K562 (cell line): ENCODE results near the gene KLHL41. TPM values are rescaled to one million over a fixed set of nuclear protein-coding genes. Genes with fewer than 3 reads are reported as not detected.

Experiments used
- ADNP ChIP-seq: fragments of 200-800 bp; sonication (Bioruptor generic); IDR thresholded peaks from 2 replicates; pipeline ENCODE4 v1.6.1; 2016; ENCODE audit warnings: missing genetic modification characterization, missing compliant biosample characterization
- ATF3 ChIP-seq, 2 experiments: fragments of 450-650 bp in 1 of 2; sonication (generic) in 1 of 2; formaldehyde crosslinking in 1 of 2; IDR thresholded peaks in 1 of 2; conservative IDR thresholded peaks in 1 of 2; 2 replicates each; pipeline versions ENCODE4 v1.6.1 to v1.8.1; 2016 to 2023; ENCODE audit warnings: mild to moderate bottlenecking in 2 of 2, moderate library complexity in 2 of 2, inconsistent platforms in 1 of 2, missing genetic modification reagents in 1 of 2
- CCNT2 ChIP-seq: IDR thresholded peaks from 2 replicates; pipeline ENCODE4 v1.6.1; 2011; ENCODE audit warnings: borderline replicate concordance, low read depth, mild to moderate bottlenecking, moderate library complexity, mixed read lengths, low read length; ENCODE audit not compliant: insufficient read length; ENCODE audit errors: extremely low read depth
- CREBBP ChIP-seq: IDR thresholded peaks from one replicate; pipeline ENCODE4 v1.6.1; 2012; ENCODE audit warnings: low read depth, mild to moderate bottlenecking, control low read depth, inconsistent platforms, low read length
- ELF1 ChIP-seq: fragments of 200-800 bp; sonication (Bioruptor generic); IDR thresholded peaks from 2 replicates; pipeline ENCODE4 v1.6.1; 2016; ENCODE audit warnings: missing genetic modification characterization, missing compliant biosample characterization
- ETV1 ChIP-seq: fragments of 450-650 bp; conservative IDR thresholded peaks from 2 replicates; pipeline ENCODE4 v1.6.1; 2016; ENCODE audit warnings: missing genetic modification characterization, control low read depth, low read depth, missing compliant biosample characterization
- ETV6 ChIP-seq, 3 experiments: fragments of 150-350 bp in 1 of 3; sonication (generic) in 1 of 3; formaldehyde crosslinking in 1 of 3; IDR thresholded peaks; 2 replicates each; pipeline versions ENCODE4 v1.6.1 to v1.8.0; 2014 to 2022; ENCODE audit warnings: borderline replicate concordance in 2 of 3, low read depth in 2 of 3, antibody characterized with exemption in 1 of 3, low read length in 1 of 3, mild to moderate bottlenecking in 1 of 3, missing genetic modification reagents in 1 of 3
- HIVEP1 ChIP-seq: fragments of 250-450 bp; sonication (Bioruptor Pico); IDR thresholded peaks from 2 replicates; pipeline ENCODE4 v1.4.0; 2020; ENCODE audit warnings: mild to moderate bottlenecking
- L3MBTL2 ChIP-seq: fragments of 450-650 bp; IDR thresholded peaks from 2 replicates; pipeline ENCODE4 v1.6.1; 2016; ENCODE audit warnings: mild to moderate bottlenecking, moderate library complexity
- MCM7 ChIP-seq, 2 experiments: fragments of 450-650 bp; IDR thresholded peaks; 2 replicates each; pipeline ENCODE4 v1.6.1; 2016 to 2018
- NCOA6 ChIP-seq: fragments of 450-650 bp; IDR thresholded peaks from 2 replicates; pipeline ENCODE4 v1.6.1; 2017; ENCODE audit warnings: mild to moderate bottlenecking
- NEUROD1 ChIP-seq: fragments of 150-350 bp; IDR thresholded peaks from 2 replicates; pipeline ENCODE4 v1.6.1; 2014; ENCODE audit warnings: borderline replicate concordance, low read length, low read depth; ENCODE audit not compliant: partially characterized antibody
- PHTF2 ChIP-seq: fragments of 250-450 bp; sonication (Bioruptor Pico); IDR thresholded peaks from 2 replicates; pipeline ENCODE4 v1.5.0; 2021; ENCODE audit warnings: mild to moderate bottlenecking
- POLR3G ChIP-seq: IDR thresholded peaks from 2 replicates; pipeline ENCODE4 v1.6.1; 2011; ENCODE audit not compliant: insufficient read length, insufficient replicate concordance; ENCODE audit errors: extremely low read depth
- SAFB ChIP-seq: fragments of 200-400 bp; formaldehyde crosslinking; IDR thresholded peaks from 2 replicates; pipeline ENCODE4 v1.6.1; 2017; ENCODE audit warnings: low read depth, low read length, borderline replicate concordance
- SMARCE1 ChIP-seq: fragments of 450-650 bp; IDR thresholded peaks from 2 replicates; pipeline ENCODE4 v1.7.1; 2016; ENCODE audit warnings: mild to moderate bottlenecking
- SNRNP70 ChIP-seq: fragments of 200-400 bp; formaldehyde crosslinking; optimal IDR thresholded peaks from 2 replicates; pipeline ENCODE3; 2017; ENCODE audit warnings: low read depth, low read length
- STAG1 ChIP-seq: sonication (generic); formaldehyde crosslinking; IDR thresholded peaks from 2 replicates; pipeline ENCODE4 v1.5.0; 2020; ENCODE audit warnings: missing genetic modification reagents, borderline replicate concordance
- TAL1 ChIP-seq: fragments of 450-650 bp; IDR thresholded peaks from 2 replicates; pipeline ENCODE4 v1.6.1; 2016; ENCODE audit warnings: mild to moderate bottlenecking
- ZNF311 ChIP-seq: fragments of 250-450 bp; sonication (Bioruptor Pico); IDR thresholded peaks from 2 replicates; pipeline ENCODE4 v1.4.0; 2020; ENCODE audit warnings: mild to moderate bottlenecking, moderate library complexity
- ZNF398 ChIP-seq: fragments of 250-450 bp; sonication (Bioruptor Pico); IDR thresholded peaks from 2 replicates; pipeline ENCODE4 v1.8.0; 2021; ENCODE audit warnings: moderate library complexity, mild to moderate bottlenecking, inconsistent platforms
- ZNF780A ChIP-seq: fragments of 250-450 bp; sonication (Bioruptor Pico); IDR thresholded peaks from 2 replicates; pipeline ENCODE4 v1.5.0; 2021; ENCODE audit warnings: mild to moderate bottlenecking
- polyA plus RNA-seq, 8 experiments: library from polyadenylated mRNA; depleted of rRNA in 4 of 8; stranded (reverse) in 5 of 8; unstranded in 3 of 8; fragments of >200 nt; fragmentation: Nextera tagmentation in 2 of 8; fragmentation: Illumina TruSeq in 1 of 8; extraction: Ambion mirVana in 2 of 8; extraction: Trizol in 1 of 8; gene quantifications; 2 replicates each; pipeline versions ENCODE4 v1.2.1 to v1.2.3, GENCODE V29; 2011 to 2014; ENCODE audit warnings: inconsistent platforms in 1 of 8, missing spikeins in 1 of 8
- total RNA-seq, 7 experiments: library from RNA; depleted of rRNA in 6 of 7; stranded (reverse); fragments of >200 nt in 6 of 7; fragmentation: Illumina TruSeq in 2 of 7; extraction: Trizol in 2 of 7; gene quantifications; 2 replicates each; pipeline versions ENCODE4 v1.2.1 to v1.2.3, GENCODE V29; 2011 to 2021; ENCODE audit warnings: low replicate concordance in 1 of 7
- TF ChIP-seq, protein P1 (sequence below): sonication (generic); formaldehyde crosslinking; IDR thresholded peaks from 2 replicates; pipeline ENCODE4 v1.4.0; 2020; ENCODE audit warnings: mild to moderate bottlenecking, missing genetic modification reagents

The KLHL41 gene
- total and polyA plus RNA-seq, 9 of the 15 experiments (the other 6 are each of a cell fraction or from before 2014, with no cell fraction given): 0.05 to 1.5 (median 0.09) TPM

DNA sequence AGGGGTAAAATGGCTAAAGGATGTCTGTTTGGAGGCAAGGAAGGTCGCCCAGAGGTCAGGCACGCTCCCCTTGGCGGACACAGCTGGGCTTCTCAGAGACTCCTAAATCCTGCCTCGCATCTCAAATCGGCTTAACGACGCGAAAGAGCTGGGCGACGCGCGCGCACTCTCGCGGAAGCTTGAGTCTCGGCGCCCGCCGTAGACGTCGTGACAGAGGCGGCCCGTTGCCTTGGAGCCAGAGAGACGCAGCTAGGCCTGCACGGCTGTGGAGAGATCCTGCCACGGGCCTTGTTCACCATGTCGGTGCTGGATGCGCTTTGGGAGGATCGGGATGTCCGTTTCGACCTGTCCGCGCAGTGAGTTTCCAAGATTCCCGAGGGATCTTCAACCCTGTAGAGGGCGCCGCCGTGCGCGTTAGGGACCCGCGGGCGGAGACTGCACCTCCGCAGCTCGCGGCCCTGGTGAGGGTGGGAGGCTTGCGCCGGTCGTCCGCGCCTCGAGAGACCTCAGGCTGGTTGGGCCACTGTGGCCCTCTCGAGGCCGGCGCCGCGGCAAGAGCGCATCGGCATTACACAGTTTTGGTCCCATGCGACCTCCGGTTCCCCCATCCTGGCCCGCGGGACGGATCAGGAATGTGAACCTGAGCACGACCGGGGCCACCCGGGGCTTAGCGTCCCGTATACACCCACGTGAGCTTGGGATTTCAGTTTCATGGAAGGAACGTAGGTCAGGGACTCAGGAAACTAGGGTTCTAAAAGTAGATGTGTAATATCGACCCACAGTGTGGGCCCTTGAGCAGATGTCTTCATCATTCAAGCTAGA, 30.0 kb upstream of the KLHL41 start, which contains the start of gene BBS5 (continued):
- TF ChIP-seq CREBBP (no peak), L3MBTL2 (peak; percentile 94), TAL1 (no peak), NCOA6 (no peak), POLR3G (no peak), STAG1 (CRISPR knock-in tag) (peak; percentile 22; the same call in 1 of the 2 replicates), SNRNP70 (no peak), MCM7 (IDR thresholded peaks at IDR 0.05) (no peak), ELF1 (no peak), ZNF311 (0 out of 2 replicates have a peak, but pooled peaks have one; percentile 47), ZNF780A (CRISPR knock-in tag) (no peak), SAFB (peak; percentile 67; the same call in 1 of the 2 replicates), ADNP (tag) (no peak), CCNT2 (peak; percentile 85), HIVEP1 (CRISPR knock-in tag) (no peak), ATF3 (IDR thresholded peaks at IDR 0.05) (no peak), ATF3 (CRISPR knock-in tag; conservative IDR thresholded peaks at IDR 0.05) (no peak), ZNF398 (no peak), SMARCE1 (0 out of 2 replicates have a peak, but pooled peaks have one; percentile 54), ETV6 (IDR thresholded peaks at IDR 0.05; ENCODE audit: borderline replicate concordance in 1 of 2, low read depth in 2 of 2, low read length in 1 of 2) (no peak), ETV6 (CRISPR knock-in tag; IDR thresholded peaks at IDR 0.05; ENCODE audit: borderline replicate concordance) (peak; percentile 46; the same call in 1 of the 2 replicates), ETV1 (tag) (no peak; the same call in 1 of the 2 replicates), NEUROD1 (peak; percentile 41), PHTF2 (CRISPR knock-in tag) (no peak)
- TF ChIP-seq, protein P1, sequence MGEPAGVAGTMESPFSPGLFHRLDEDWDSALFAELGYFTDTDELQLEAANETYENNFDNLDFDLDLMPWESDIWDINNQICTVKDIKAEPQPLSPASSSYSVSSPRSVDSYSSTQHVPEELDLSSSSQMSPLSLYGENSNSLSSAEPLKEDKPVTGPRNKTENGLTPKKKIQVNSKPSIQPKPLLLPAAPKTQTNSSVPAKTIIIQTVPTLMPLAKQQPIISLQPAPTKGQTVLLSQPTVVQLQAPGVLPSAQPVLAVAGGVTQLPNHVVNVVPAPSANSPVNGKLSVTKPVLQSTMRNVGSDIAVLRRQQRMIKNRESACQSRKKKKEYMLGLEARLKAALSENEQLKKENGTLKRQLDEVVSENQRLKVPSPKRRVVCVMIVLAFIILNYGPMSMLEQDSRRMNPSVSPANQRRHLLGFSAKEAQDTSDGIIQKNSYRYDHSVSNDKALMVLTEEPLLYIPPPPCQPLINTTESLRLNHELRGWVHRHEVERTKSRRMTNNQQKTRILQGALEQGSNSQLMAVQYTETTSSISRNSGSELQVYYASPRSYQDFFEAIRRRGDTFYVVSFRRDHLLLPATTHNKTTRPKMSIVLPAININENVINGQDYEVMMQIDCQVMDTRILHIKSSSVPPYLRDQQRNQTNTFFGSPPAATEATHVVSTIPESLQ (CRISPR knock-in tag): no peak; the same call in 1 of the 2 replicates
